Astrocyte of the spinal cord (primary cell): ENCODE data around the gene ILDR1.

ENCODE experiments used
- DNase-seq: peaks from one replicate; pipeline ENCODE4 v3.0.0; 2011; ENCODE audit warnings: low read depth, low spot score
- H3K4me3 ChIP-seq: 2 replicates; pipeline ENCODE4 v1.5.1; 2011; ENCODE audit warnings: low read depth, mild to moderate bottlenecking, low read length, moderate library complexity
- CTCF ChIP-seq: IDR thresholded peaks from 2 replicates; pipeline ENCODE4 v1.5.1; 2012; ENCODE audit warnings: low read depth, mild to moderate bottlenecking, low read length, inconsistent platforms
- in situ Hi-C: cut with HindIII; loops from 2 replicates; pipeline ENCODE4 v1.10.0; 2017; ENCODE audit warnings: low sequenced_read_pairs

The ILDR1 gene

GRCh38 chr3:121996441-121996840 is 25.6 kb downstream of the ILDR1 start:
- H3K4me3 ChIP-seq, result no peak overlapping the region
- DNase-seq, result no peak
- in situ Hi-C loops, result no loop called here
- no peak for TF ChIP-seq CTCF

GRCh38 chr3:121995161-121996137 is 26.6 kb downstream of the ILDR1 start:
- DNase-seq, result peak; percentile 74
- in situ Hi-C loops, result no loop called here
- peak; percentile 50 for TF ChIP-seq CTCF

GRCh38 chr3:121994551-121994950 is 27.5 kb downstream of the ILDR1 start:
- in situ Hi-C loops, result no loop called here
- no peak for DNase-seq
- no peak overlapping the region for H3K4me3 ChIP-seq

More at GRCh38 chr3:121995161-121996137, 26.6 kb downstream of the ILDR1 start:
- H3K4me3 ChIP-seq, result no peak overlapping the region

GRCh38 chr3:121992601-121993560 is 29.2 kb downstream of the ILDR1 start:
- no peak for TF ChIP-seq CTCF
- DNase-seq, result no peak
- H3K4me3 ChIP-seq, result no peak overlapping the region
- in situ Hi-C loops, result no loop called here

More at GRCh38 chr3:121994551-121994950, 27.5 kb downstream of the ILDR1 start:
- no peak for TF ChIP-seq CTCF

- no peak overlapping the region for H3K4me3 ChIP-seq
- no peak for DNase-seq
- TF ChIP-seq CTCF, result no peak
- in situ Hi-C loops, result no loop called here
Measured at GRCh38 chr3:121989943-121990342, 32.1 kb downstream of the ILDR1 start.

GRCh38 chr3:121988146-121988545 is 33.9 kb downstream of the ILDR1 start:
- TF ChIP-seq CTCF, result no peak
- no peak for DNase-seq
- no peak overlapping the region for H3K4me3 ChIP-seq
- in situ Hi-C loops, result no loop called here
